Panc1 (cell line): ENCODE data around the gene ALK. TPM values are rescaled to one million over a fixed set of nuclear protein-coding genes. Genes with fewer than 3 reads are reported as not detected.

Source experiments
- ATAC-seq: fragments of 200-7000 bp; cut with Tn5 transposase; 2 replicates; pipeline ENCODE4 v1.9.1; 2020; ENCODE audit warnings: mild to moderate bottlenecking, moderate library complexity
- BruUV-seq: library from RNA; stranded (reverse); fragments of 400-500 nt; replicated peaks from 2 replicates; lab custom pipeline; 2021; lab: Mats Ljungman, UMichigan
- CTCF ChIA-PET: fragments of 300-600 bp; sonication (Branson Sonifier 250); formaldehyde crosslinking; loops from one replicate; lab custom pipeline; 2022; ENCODE audit warnings: antibody characterized with exemption; lab: Charles Lee
- POLR2A ChIA-PET: fragments of 300-600 bp; sonication (Branson Sonifier 250); formaldehyde crosslinking; loops from one replicate; lab custom pipeline; 2022; ENCODE audit warnings: antibody characterized with exemption; lab: Charles Lee
- DNase-seq: peaks from one replicate; pipeline ENCODE4 v3.0.0-alpha.2; 2010; ENCODE audit warnings: low read depth, low spot score
- H3K27ac ChIP-seq: 2 replicates; pipeline ENCODE4 v1.5.1; 2011; ENCODE audit warnings: mild to moderate bottlenecking, low read length, inconsistent platforms
- H3K27me3 ChIP-seq: fragments of 200-500 bp; sonication (Bioruptor generic); 2 replicates; pipeline ENCODE4 v1.6.0; 2014; ENCODE audit warnings: low read length, inconsistent platforms; ENCODE audit not compliant: control insufficient read depth, insufficient read depth
- H3K36me3 ChIP-seq: fragments of 200-500 bp; sonication (Bioruptor generic); 2 replicates; pipeline ENCODE4 v1.5.1; 2014; ENCODE audit warnings: inconsistent platforms, mild to moderate bottlenecking, low read length, moderate library complexity; ENCODE audit not compliant: control insufficient read depth, insufficient read depth
- H3K4me1 ChIP-seq: 2 replicates; pipeline ENCODE4 v1.5.1; 2011; ENCODE audit warnings: inconsistent platforms, mild to moderate bottlenecking, low read length, moderate library complexity; ENCODE audit not compliant: control insufficient read depth, insufficient read depth
- H3K4me3 ChIP-seq, 2 experiments: 2 replicates each; pipeline ENCODE4 v1.5.1; 2011 to 2012; ENCODE audit warnings: low read depth in 2 of 2, low read length in 2 of 2, mild to moderate bottlenecking in 2 of 2, inconsistent platforms in 1 of 2, moderate library complexity in 1 of 2
- H3K9me3 ChIP-seq: fragments of 200-500 bp; sonication (Bioruptor generic); 2 replicates; pipeline ENCODE4 v1.5.1; 2014; ENCODE audit warnings: low read depth, mild to moderate bottlenecking, inconsistent platforms, low read length, moderate library complexity; ENCODE audit not compliant: control insufficient read depth, insufficient read depth
- CTCF ChIP-seq: fragments of 450-650 bp; IDR thresholded peaks from 2 replicates; pipeline ENCODE4 v1.5.1; 2017; ENCODE audit warnings: mild to moderate bottlenecking
- POLR2AphosphoS5 ChIP-seq: IDR thresholded peaks from 2 replicates; pipeline ENCODE4 v1.6.1; 2012; ENCODE audit warnings: mild to moderate bottlenecking, low read depth, low read length, moderate library complexity
- REST ChIP-seq, 2 experiments: IDR thresholded peaks; 2 replicates each; pipeline ENCODE4 v1.6.1; 2011 to 2012; ENCODE audit warnings: low read depth in 2 of 2, control low read depth in 1 of 2, low read length in 1 of 2, mild to moderate bottlenecking in 1 of 2, moderate library complexity in 1 of 2; ENCODE audit not compliant: insufficient read depth in 1 of 2
- SIN3A ChIP-seq: IDR thresholded peaks from 2 replicates; pipeline ENCODE4 v1.6.1; 2012; ENCODE audit warnings: low read depth, mild to moderate bottlenecking, low read length, moderate library complexity, borderline replicate concordance; ENCODE audit not compliant: insufficient read depth
- TCF7L2 ChIP-seq: IDR thresholded peaks from 2 replicates; pipeline ENCODE4 v1.6.1; 2011; ENCODE audit warnings: mild to moderate bottlenecking, low read depth, low read length, inconsistent platforms
- in situ Hi-C: cut with HindIII; loops from 2 replicates; pipeline ENCODE4 v1.10.0; 2016; ENCODE audit warnings: low sequenced_read_pairs, low pct_unique_long_range_greater_than_20kb
- intact Hi-C: fragments of 100-400 bp; cut with micrococcal nuclease; formaldehyde crosslinking; loops from one replicate; pipeline ENCODE4 v1.10.0; 2022; ENCODE audit not compliant: unreplicated experiment
- total RNA-seq: library from RNA; stranded (reverse); gene quantifications from one replicate; pipeline ENCODE4 v1.2.1, GENCODE V29; 2021; ENCODE audit not compliant: unreplicated experiment

The ALK gene
- total RNA-seq, 1 experiment from 2014 or later = not detected

- no peak for ATAC-seq
- Histone ChIP-seq H3K4me1 (no peaks in the 10 kb centered on the region), H3K27ac (no peak overlapping the region), H3K36me3 (no peaks in the 10 kb centered on the region), H3K4me3 (no peak overlapping the region), H3K9me3 (no peaks in the 10 kb centered on the region), H3K27me3 (peaks cover 7% of the 10 kb centered on the region)
- ChIA-PET CTCF (no interaction called here), POLR2A (no interaction called here)
- DNase-seq = no peak
- in situ Hi-C loops = no loop called here
- TF ChIP-seq REST (IDR thresholded peaks at IDR 0.05; ENCODE audit: insufficient read depth in 1 of 2, low read depth in 2 of 2, low read length in 1 of 2) = no peak
- no peak for TF ChIP-seq SIN3A
- no peak for TF ChIP-seq TCF7L2
- no peak for TF ChIP-seq POLR2AphosphoS5
- no peak for TF ChIP-seq CTCF
- BruUV-seq = no TSS peak
- intact Hi-C loops = no loop called here
Observed at GRCh38 chr2:29351248-29351647, 570.1 kb downstream of the ALK start.

- in situ Hi-C loops = no loop called here
- ChIA-PET POLR2A (no interaction called here), CTCF (no interaction called here)
- DNase-seq = no peak
- H3K27me3 ChIP-seq = peaks cover 12% of the 10 kb centered on the region
- no peaks in the 10 kb centered on the region for H3K4me1 ChIP-seq
- H3K36me3 ChIP-seq = no peaks in the 10 kb centered on the region
- no TSS peak for BruUV-seq
- no peaks in the 10 kb centered on the region for H3K9me3 ChIP-seq
- intact Hi-C loops = no loop called here
- ATAC-seq = no peak
- H3K27ac ChIP-seq = no peak overlapping the region
- no peak overlapping the region for H3K4me3 ChIP-seq
- TF ChIP-seq TCF7L2 (no peak), POLR2AphosphoS5 (no peak), REST (IDR thresholded peaks at IDR 0.05; ENCODE audit: insufficient read depth in 1 of 2, low read depth in 2 of 2, low read length in 1 of 2) (no peak), SIN3A (no peak), CTCF (no peak)
Observed at GRCh38 chr2:29349316-29350030, 571.9 kb downstream of the ALK start.
